Measurements from ENCODE around the gene ZNF184. TPM values are rescaled to one million over a fixed set of nuclear protein-coding genes. Genes with fewer than 3 reads are reported as not detected.

ZNF184 gene
- total and polyA plus RNA-seq, 9 donors: 8.4 to 15.1 (median 9.9) TPM

- no peak for DNase-seq
- WGBS (ENCODE audit: insufficient coverage): 88% methylated on average over 2 of the region's 2 CpGs
- no peaks in the 10 kb centered on the region for H3K27me3 ChIP-seq (ENCODE audit: control insufficient read depth, insufficient read depth, low read length)
- H3K4me3 ChIP-seq (ENCODE audit: low read length): no peak overlapping the region
- no peak overlapping the region for H3K27ac ChIP-seq (ENCODE audit: low read length)
- peaks cover 3% of the 10 kb centered on the region for H3K4me1 ChIP-seq (ENCODE audit: control insufficient read depth, insufficient read depth, low read length)
- H3K9me3 ChIP-seq (replicated peaks; ENCODE audit: control insufficient read depth, low read depth, low read length): no peaks in the 10 kb centered on the region
- peaks cover 11% of the 10 kb centered on the region for H3K36me3 ChIP-seq (ENCODE audit: control insufficient read depth, insufficient read depth, low read length)
Observed at GRCh38 chr6:27470023-27470422, 2.9 kb downstream of the ZNF184 start.

- no peak for DNase-seq
- Histone ChIP-seq H3K4me1 (ENCODE audit: control insufficient read depth, insufficient read depth, low read length) (peaks cover 3% of the 10 kb centered on the region), H3K27ac (ENCODE audit: low read length) (no peak overlapping the region), H3K36me3 (ENCODE audit: control insufficient read depth, insufficient read depth, low read length) (peaks cover 11% of the 10 kb centered on the region), H3K9me3 (replicated peaks; ENCODE audit: control insufficient read depth, low read depth, low read length) (no peaks in the 10 kb centered on the region), H3K4me3 (ENCODE audit: low read length) (no peak overlapping the region), H3K27me3 (ENCODE audit: control insufficient read depth, insufficient read depth, low read length) (no peaks in the 10 kb centered on the region)
Observed at GRCh38 chr6:27468334-27468733, 4.6 kb downstream of the ZNF184 start.

- H3K4me3 ChIP-seq (ENCODE audit: low read length): no peak overlapping the region
- no peaks in the 10 kb centered on the region for H3K27me3 ChIP-seq (ENCODE audit: control insufficient read depth, insufficient read depth, low read length)
- H3K36me3 ChIP-seq (ENCODE audit: control insufficient read depth, insufficient read depth, low read length): peaks cover 66% of the 10 kb centered on the region
- no CpG with 5 or more reads among the region's 3 CpGs for WGBS (ENCODE audit: insufficient coverage)
- peaks cover 77% of the 10 kb centered on the region for H3K9me3 ChIP-seq (replicated peaks; ENCODE audit: control insufficient read depth, low read depth, low read length)
- no peaks in the 10 kb centered on the region for H3K4me1 ChIP-seq (ENCODE audit: control insufficient read depth, insufficient read depth, low read length)
- no peak for DNase-seq
- no peak overlapping the region for H3K27ac ChIP-seq (ENCODE audit: low read length)
Observed at GRCh38 chr6:27452496-27452897, 20.4 kb downstream of the ZNF184 start.

- DNase-seq: no peak
- no CpG with 5 or more reads among the region's 9 CpGs for WGBS (ENCODE audit: insufficient coverage)
- Histone ChIP-seq H3K27ac (ENCODE audit: low read length) (no peak overlapping the region), H3K4me3 (ENCODE audit: low read length) (no peak overlapping the region), H3K27me3 (ENCODE audit: control insufficient read depth, insufficient read depth, low read length) (no peaks in the 10 kb centered on the region), H3K36me3 (ENCODE audit: control insufficient read depth, insufficient read depth, low read length) (peaks cover 62% of the 10 kb centered on the region), H3K9me3 (replicated peaks; ENCODE audit: control insufficient read depth, low read depth, low read length) (peaks cover 75% of the 10 kb centered on the region), H3K4me1 (ENCODE audit: control insufficient read depth, insufficient read depth, low read length) (no peaks in the 10 kb centered on the region)
Observed at GRCh38 chr6:27451660-27452390, 21.1 kb downstream of the ZNF184 start.

GRCh38 chr6:27448456-27448855, 24.4 kb downstream of the ZNF184 start:
- no peaks in the 10 kb centered on the region for H3K27me3 ChIP-seq (ENCODE audit: control insufficient read depth, insufficient read depth, low read length)
- DNase-seq: no peak
- H3K4me3 ChIP-seq (ENCODE audit: low read length): no peak overlapping the region
- H3K9me3 ChIP-seq (replicated peaks; ENCODE audit: control insufficient read depth, low read depth, low read length): peaks cover 60% of the 10 kb centered on the region
- 100% methylated on average over 1 of the region's 1 CpG for WGBS (ENCODE audit: insufficient coverage)
- peaks cover 32% of the 10 kb centered on the region for H3K36me3 ChIP-seq (ENCODE audit: control insufficient read depth, insufficient read depth, low read length)
- no peak overlapping the region for H3K27ac ChIP-seq (ENCODE audit: low read length)
- H3K4me1 ChIP-seq (ENCODE audit: control insufficient read depth, insufficient read depth, low read length): no peaks in the 10 kb centered on the region

GRCh38 chr6:27442932-27443331, 30.0 kb downstream of the ZNF184 start:
- no CpG with 5 or more reads among the region's 1 CpG for WGBS (ENCODE audit: insufficient coverage)
- no peak overlapping the region for H3K27ac ChIP-seq (ENCODE audit: low read length)
- no peaks in the 10 kb centered on the region for H3K4me1 ChIP-seq (ENCODE audit: control insufficient read depth, insufficient read depth, low read length)
- no peak for DNase-seq
- H3K36me3 ChIP-seq (ENCODE audit: control insufficient read depth, insufficient read depth, low read length): no peaks in the 10 kb centered on the region
- no peak overlapping the region for H3K4me3 ChIP-seq (ENCODE audit: low read length)
- peaks cover 11% of the 10 kb centered on the region for H3K9me3 ChIP-seq (replicated peaks; ENCODE audit: control insufficient read depth, low read depth, low read length)
- H3K27me3 ChIP-seq (ENCODE audit: control insufficient read depth, insufficient read depth, low read length): no peaks in the 10 kb centered on the region

- Histone ChIP-seq H3K4me1 (ENCODE audit: control insufficient read depth, insufficient read depth, low read length) (no peaks in the 10 kb centered on the region), H3K9me3 (replicated peaks; ENCODE audit: control insufficient read depth, low read depth, low read length) (peaks cover under 1% of the 10 kb centered on the region), H3K27ac (ENCODE audit: low read length) (no peak overlapping the region), H3K36me3 (ENCODE audit: control insufficient read depth, insufficient read depth, low read length) (no peaks in the 10 kb centered on the region), H3K27me3 (ENCODE audit: control insufficient read depth, insufficient read depth, low read length) (no peaks in the 10 kb centered on the region), H3K4me3 (ENCODE audit: low read length) (no peak overlapping the region)
- DNase-seq: no peak
- WGBS (ENCODE audit: insufficient coverage): 100% methylated on average over 2 of the region's 3 CpGs
Observed at GRCh38 chr6:27441001-27441400, 31.9 kb downstream of the ZNF184 start.

GRCh38 chr6:27439371-27439770, 33.5 kb downstream of the ZNF184 start:
- no peaks in the 10 kb centered on the region for H3K36me3 ChIP-seq (ENCODE audit: control insufficient read depth, insufficient read depth, low read length)
- no peak overlapping the region for H3K27ac ChIP-seq (ENCODE audit: low read length)
- no peak for DNase-seq
- WGBS (ENCODE audit: insufficient coverage): 83% methylated on average over 3 of the region's 4 CpGs
- no peaks in the 10 kb centered on the region for H3K4me1 ChIP-seq (ENCODE audit: control insufficient read depth, insufficient read depth, low read length)
- H3K9me3 ChIP-seq (replicated peaks; ENCODE audit: control insufficient read depth, low read depth, low read length): peaks cover 2% of the 10 kb centered on the region
- H3K4me3 ChIP-seq (ENCODE audit: low read length): no peak overlapping the region
- H3K27me3 ChIP-seq (ENCODE audit: control insufficient read depth, insufficient read depth, low read length): no peaks in the 10 kb centered on the region

GRCh38 chr6:27433714-27434113, 39.2 kb downstream of the ZNF184 start:
- no peak for DNase-seq

GRCh38 chr6:27428966-27429365, 43.9 kb downstream of the ZNF184 start:
- H3K27me3 ChIP-seq (ENCODE audit: control insufficient read depth, insufficient read depth, low read length): no peaks in the 10 kb centered on the region
- no peak for DNase-seq
- peaks cover 2% of the 10 kb centered on the region for H3K9me3 ChIP-seq (replicated peaks; ENCODE audit: control insufficient read depth, low read depth, low read length)
- no peak overlapping the region for H3K4me3 ChIP-seq (ENCODE audit: low read length)
- H3K36me3 ChIP-seq (ENCODE audit: control insufficient read depth, insufficient read depth, low read length): no peaks in the 10 kb centered on the region
- 80% methylated on average over 1 of the region's 2 CpGs for WGBS (ENCODE audit: insufficient coverage)
- H3K4me1 ChIP-seq (ENCODE audit: control insufficient read depth, insufficient read depth, low read length): no peaks in the 10 kb centered on the region
- H3K27ac ChIP-seq (ENCODE audit: low read length): no peak overlapping the region

More at GRCh38 chr6:27433714-27434113, 39.2 kb downstream of the ZNF184 start:
- H3K27me3 ChIP-seq (ENCODE audit: control insufficient read depth, insufficient read depth, low read length): no peaks in the 10 kb centered on the region
- no peak overlapping the region for H3K27ac ChIP-seq (ENCODE audit: low read length)
- H3K4me1 ChIP-seq (ENCODE audit: control insufficient read depth, insufficient read depth, low read length): no peaks in the 10 kb centered on the region
- no CpG with 5 or more reads among the region's 1 CpG for WGBS (ENCODE audit: insufficient coverage)
- H3K4me3 ChIP-seq (ENCODE audit: low read length): no peak overlapping the region
- peaks cover 4% of the 10 kb centered on the region for H3K9me3 ChIP-seq (replicated peaks; ENCODE audit: control insufficient read depth, low read depth, low read length)
- no peaks in the 10 kb centered on the region for H3K36me3 ChIP-seq (ENCODE audit: control insufficient read depth, insufficient read depth, low read length)

- Histone ChIP-seq H3K4me3 (ENCODE audit: low read length) (no peak overlapping the region), H3K4me1 (ENCODE audit: control insufficient read depth, insufficient read depth, low read length) (no peaks in the 10 kb centered on the region), H3K36me3 (ENCODE audit: control insufficient read depth, insufficient read depth, low read length) (no peaks in the 10 kb centered on the region), H3K27ac (ENCODE audit: low read length) (no peak overlapping the region), H3K27me3 (ENCODE audit: control insufficient read depth, insufficient read depth, low read length) (no peaks in the 10 kb centered on the region), H3K9me3 (replicated peaks; ENCODE audit: control insufficient read depth, low read depth, low read length) (peaks cover 2% of the 10 kb centered on the region)
- no CpG with 5 or more reads among the region's 4 CpGs for whole genome bisulfite sequencing (ENCODE audit: insufficient coverage)
- DNase-seq: no peak
Observed at GRCh38 chr6:27428502-27428901, 44.4 kb downstream of the ZNF184 start.

Data from muscle of leg (tissue), 11 donors.